ENCODE measurements around the gene LRRC45. TPM values are rescaled to one million over a fixed set of nuclear protein-coding genes. Genes with fewer than 3 reads are reported as not detected.

LRRC45 gene
- total and polyA plus RNA-seq, 2 of the 4 experiments (the other 2 are of a cell fraction): 7.2 to 10.2 TPM

- POLR2A ChIA-PET (ENCODE audit: unreplicated experiment): no interaction called here
These were observed 17.3 kb upstream of the LRRC45 start for GRCh38 chr17:82005701-82006348.

More at GRCh38 chr17:82005701-82006348, 17.3 kb upstream of the LRRC45 start:
- H3K4me2 ChIP-seq (ENCODE audit: low read depth, low read length): no peak overlapping the region
- no peak overlapping the region for H3K9ac ChIP-seq (ENCODE audit: low read depth, low read length)
- in situ Hi-C loops (cut with MboI; ENCODE audit: low sequenced_read_pairs) (no loop called here), intact Hi-C loops (cut with micrococcal nuclease) (no loop called here), dilution Hi-C loops (cut with HindIII; ENCODE audit: low sequenced_read_pairs, unreplicated experiment) (no loop called here)
- no peak overlapping the region for H4K8ac ChIP-seq (ENCODE audit: low read depth in 2 of 2, low read length in 2 of 2)
- no peak overlapping the region for H2BK15ac ChIP-seq (ENCODE audit: low read depth, low read length)
- H3K18ac ChIP-seq (ENCODE audit: low read depth, low read length): no peak overlapping the region
- no TSS peak for BruUV-seq (replicated peaks)
- H2BK120ac ChIP-seq (ENCODE audit: low read depth, low read length): peak overlapping the region; percentile 25
- TF ChIP-seq MAFK (IDR thresholded peaks at IDR 0.05; ENCODE audit: low read depth, low read length): no peak
- TF ChIP-seq, protein P1, sequence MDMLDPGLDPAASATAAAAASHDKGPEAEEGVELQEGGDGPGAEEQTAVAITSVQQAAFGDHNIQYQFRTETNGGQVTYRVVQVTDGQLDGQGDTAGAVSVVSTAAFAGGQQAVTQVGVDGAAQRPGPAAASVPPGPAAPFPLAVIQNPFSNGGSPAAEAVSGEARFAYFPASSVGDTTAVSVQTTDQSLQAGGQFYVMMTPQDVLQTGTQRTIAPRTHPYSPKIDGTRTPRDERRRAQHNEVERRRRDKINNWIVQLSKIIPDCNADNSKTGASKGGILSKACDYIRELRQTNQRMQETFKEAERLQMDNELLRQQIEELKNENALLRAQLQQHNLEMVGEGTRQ (IDR thresholded peaks at IDR 0.05; ENCODE audit: low read depth, low read length): no peak
- no peak for TF ChIP-seq POLR2A (IDR thresholded peaks at IDR 0.05; ENCODE audit: low read depth, low read length)
- no peak for TF ChIP-seq CEBPB (IDR thresholded peaks at IDR 0.05; ENCODE audit: low read depth, low read length)
- no peak for TF ChIP-seq RAD21 (IDR thresholded peaks at IDR 0.05; ENCODE audit: low read length)
- no peak for TF ChIP-seq RCOR1 (IDR thresholded peaks at IDR 0.05; ENCODE audit: insufficient replicate concordance, low read length)
- TF ChIP-seq, protein P2, sequence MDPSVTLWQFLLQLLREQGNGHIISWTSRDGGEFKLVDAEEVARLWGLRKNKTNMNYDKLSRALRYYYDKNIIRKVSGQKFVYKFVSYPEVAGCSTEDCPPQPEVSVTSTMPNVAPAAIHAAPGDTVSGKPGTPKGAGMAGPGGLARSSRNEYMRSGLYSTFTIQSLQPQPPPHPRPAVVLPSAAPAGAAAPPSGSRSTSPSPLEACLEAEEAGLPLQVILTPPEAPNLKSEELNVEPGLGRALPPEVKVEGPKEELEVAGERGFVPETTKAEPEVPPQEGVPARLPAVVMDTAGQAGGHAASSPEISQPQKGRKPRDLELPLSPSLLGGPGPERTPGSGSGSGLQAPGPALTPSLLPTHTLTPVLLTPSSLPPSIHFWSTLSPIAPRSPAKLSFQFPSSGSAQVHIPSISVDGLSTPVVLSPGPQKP (IDR thresholded peaks at IDR 0.05; ENCODE audit: borderline replicate concordance, low read depth, low read length): no peak
- TF ChIP-seq NFE2L2 (IDR thresholded peaks at IDR 0.05; ENCODE audit: low read depth, low read length): no peak
- no peak for TF ChIP-seq CTCF (conservative IDR thresholded peaks at IDR 0.05; ENCODE audit: low read depth, low read length)
- TF ChIP-seq CHD1 (IDR thresholded peaks at IDR 0.05; ENCODE audit: low read depth, low read length): no peak
- no peak for TF ChIP-seq FOS (IDR thresholded peaks at IDR 0.05; ENCODE audit: low read depth, low read length)
- no peak for TF ChIP-seq SMC3 (IDR thresholded peaks at IDR 0.05; ENCODE audit: low read depth, low read length)
- no peak for TF ChIP-seq RFX5 (IDR thresholded peaks at IDR 0.05; ENCODE audit: low read depth, low read length)
- peaks cover 11 to 33% of the 10 kb centered on the region in 2 experiments; a peak in 3 of 4 replicates for H3K79me1 ChIP-seq (ENCODE audit: low read depth in 1 of 2, low read length in 2 of 2)
- H4K91ac ChIP-seq (ENCODE audit: insufficient read depth, low read depth, low read length): peak overlapping the region; percentile 46
- peak overlapping the region; percentile 55; the same call in 1 of the 2 replicates for H3K14ac ChIP-seq (replicated peaks; ENCODE audit: low read depth, low read length)
- peaks cover 18% of the 10 kb centered on the region for H3K9me1 ChIP-seq (ENCODE audit: insufficient read depth, low read length)
- CTCF ChIA-PET: no interaction called here
- H3K27me3 ChIP-seq (ENCODE audit: control insufficient read depth, insufficient read depth, low read length): no peaks in the 10 kb centered on the region
- ATAC-seq (ENCODE audit: low read depth) (no peak), DNase-seq (no peak)
- no peak overlapping the region for H3K27ac ChIP-seq (ENCODE audit: insufficient read depth, low read length)
- H3K4me1 ChIP-seq (ENCODE audit: control insufficient read depth, insufficient read depth, low read length): peaks cover 27% of the 10 kb centered on the region
- no peaks in the 10 kb centered on the region for H3K36me3 ChIP-seq (ENCODE audit: control insufficient read depth, insufficient read depth, low read length)
- H2AK5ac ChIP-seq (ENCODE audit: low read depth, low read length): peak overlapping the region; percentile 90
- H2BK20ac ChIP-seq (ENCODE audit: low read depth, low read length): no peak overlapping the region
- peak overlapping the region; percentile 84 for H2AK9ac ChIP-seq (replicated peaks; ENCODE audit: low read depth, low read length, poor library complexity)
- H3K56ac ChIP-seq (ENCODE audit: extremely low read depth, insufficient read depth, low read length): no peak overlapping the region
- peaks cover 3% of the 10 kb centered on the region; the same call in 1 of the 2 replicates for H4K20me1 ChIP-seq (ENCODE audit: insufficient read depth, low read length)
- no peak overlapping the region for H4K5ac ChIP-seq (ENCODE audit: low read depth, low read length)
- WGBS, 2 experiments (ENCODE audit: extremely low coverage in 2 of 2, insufficient read length in 1 of 2): 85% methylated on average over 15 of the region's 30 CpGs; no CpG with 5 or more reads in 1 of the 2 experiments
- no peaks in the 10 kb centered on the region for H3K9me3 ChIP-seq (ENCODE audit: control insufficient read depth, insufficient read depth, low read length)
- H3K4me3 ChIP-seq (ENCODE audit: insufficient read depth, low read depth, low read length): no peak overlapping the region
- peak overlapping the region; percentile 1 for H2AFZ ChIP-seq (replicated peaks; ENCODE audit: low read length, poor library complexity)
- peak overlapping the region; percentile 69 for H3K4ac ChIP-seq (ENCODE audit: low read depth, low read length)
- no peak overlapping the region for H2BK5ac ChIP-seq (ENCODE audit: low read depth, low read length, poor library complexity, severe bottlenecking)
- no peak overlapping the region for H3K23ac ChIP-seq (ENCODE audit: low read depth, low read length)

Measured in IMR-90 (cell line).